COLO829 (cell line): ENCODE data around the gene RTKN.

Experiments
- DNase-seq: peaks from one replicate; pipeline ENCODE4 v3.0.0; 2012; ENCODE audit warnings: low spot score

RTKN gene

DNA sequence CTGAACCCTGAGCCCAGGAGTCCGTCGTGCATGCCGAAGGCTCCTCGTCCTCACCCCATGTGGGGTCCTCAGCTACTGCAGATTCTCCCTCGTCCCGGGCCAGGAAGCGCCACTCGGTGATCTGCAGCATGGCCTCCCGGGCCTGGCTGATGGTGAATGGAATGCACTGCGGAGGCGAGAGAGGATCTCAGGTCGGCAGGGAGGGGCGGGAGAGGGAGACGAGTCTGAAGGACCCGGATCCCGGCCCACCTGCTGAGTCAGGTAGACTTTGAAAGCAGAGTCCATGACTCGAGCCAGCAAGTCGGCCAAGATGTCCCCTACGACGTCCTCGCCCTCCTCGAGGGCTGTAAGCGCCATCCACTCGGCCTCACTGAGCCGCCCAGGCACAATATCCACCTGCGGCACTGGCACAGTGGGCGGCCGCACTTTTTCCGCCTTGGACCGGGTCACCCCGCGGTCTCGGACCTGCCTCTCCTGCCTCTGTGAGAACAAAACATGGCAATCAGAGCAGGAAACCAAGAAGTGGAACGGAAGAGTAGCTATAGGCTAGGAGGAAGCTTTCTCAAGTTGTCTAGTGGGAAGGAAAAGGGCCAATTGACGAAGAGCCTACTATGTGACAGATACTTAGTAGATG, 25.9 kb downstream of the RTKN start:
- no peak for DNase-seq

GRCh38 chr2:74414881-74415761, 26.6 kb downstream of the RTKN start:
- DNase-seq, result no peak

GRCh38 chr2:74414441-74414840, 27.3 kb downstream of the RTKN start:
- no peak for DNase-seq

GRCh38 chr2:74413001-74413698, 28.6 kb downstream of the RTKN start:
- no peak for DNase-seq

DNA sequence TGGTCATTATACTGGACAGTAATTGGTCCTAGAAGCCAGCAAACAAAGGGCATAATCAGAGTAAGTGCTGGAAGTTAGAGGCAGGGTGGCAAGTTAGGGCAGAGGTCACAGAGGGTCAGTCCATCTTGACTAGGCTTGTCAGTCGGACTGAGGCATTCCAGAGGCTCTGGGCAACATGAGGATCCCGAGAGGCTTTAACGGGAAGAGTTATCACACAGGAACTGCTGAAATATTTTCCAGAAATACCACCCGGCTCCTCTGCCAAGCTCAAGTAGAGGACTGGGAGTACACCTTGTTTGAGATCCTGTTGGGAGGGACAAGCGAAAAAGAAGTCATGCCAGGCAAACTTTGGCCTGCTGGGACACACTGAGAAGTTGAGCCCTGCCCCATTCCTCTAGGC, 34.1 kb downstream of the RTKN start:
- no peak for DNase-seq

DNA sequence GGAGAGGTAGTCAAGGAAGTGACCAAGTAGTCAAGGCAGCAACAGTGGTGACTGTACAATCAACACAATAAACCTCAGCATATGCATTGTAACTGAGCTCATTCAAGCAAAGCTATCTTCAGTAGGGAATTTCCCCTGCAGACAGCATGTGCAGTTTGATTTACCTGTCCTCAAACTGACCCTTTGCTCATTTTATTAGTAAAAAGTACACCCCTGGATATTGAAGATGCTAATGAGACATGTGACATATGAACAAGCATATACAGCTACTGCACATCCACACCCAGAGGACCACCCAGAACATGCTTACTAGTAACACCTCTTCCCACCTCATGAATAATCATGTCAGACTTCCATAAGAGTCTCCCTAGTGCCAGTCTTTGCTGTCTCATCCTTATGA, 35.7 kb downstream of the RTKN start:
- no peak for DNase-seq

- DNase-seq, result no peak
These were observed 39.8 kb downstream of the RTKN start for GRCh38 chr2:74401891-74402290.

GRCh38 chr2:74399785-74400184, 42.0 kb downstream of the RTKN start:
- peak; percentile 37 for DNase-seq

- no peak for DNase-seq
These were observed 45.6 kb downstream of the RTKN start for GRCh38 chr2:74396149-74396548.

GRCh38 chr2:74393525-74393924, 48.2 kb downstream of the RTKN start:
- DNase-seq, result no peak

GRCh38 chr2:74392449-74392743, 49.3 kb downstream of the RTKN start:
- DNase-seq, result no peak

- peak; percentile 98 for DNase-seq
These were observed 49.9 kb downstream of the RTKN start for GRCh38 chr2:74391580-74392448.

GRCh38 chr2:74391209-74391579, 50.5 kb downstream of the RTKN start:
- peak; percentile 32 for DNase-seq

GRCh38 chr2:74390606-74391005, 51.1 kb downstream of the RTKN start:
- no peak for DNase-seq

GRCh38 chr2:74387346-74387745, 54.4 kb downstream of the RTKN start:
- DNase-seq, result no peak

DNA sequence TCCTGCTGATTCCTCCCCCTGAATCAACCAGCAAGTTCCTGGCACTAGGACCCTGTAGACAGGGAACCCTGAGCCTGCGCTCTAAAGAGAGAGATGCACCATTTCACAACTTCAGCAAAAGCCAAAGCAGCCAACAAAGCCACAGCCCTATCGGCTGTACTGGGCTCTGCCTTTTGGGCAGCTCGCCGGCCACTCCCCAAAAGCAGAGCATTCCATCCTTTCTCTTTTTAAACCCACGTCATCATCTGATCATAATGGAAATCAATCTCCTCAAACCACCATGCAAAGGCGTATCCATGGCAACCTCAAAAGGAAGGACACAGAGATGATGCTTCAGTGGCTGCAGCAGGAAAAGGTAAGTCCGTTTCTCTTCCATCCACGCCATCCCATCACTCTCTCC, 56.3 kb downstream of the RTKN start:
- no peak for DNase-seq

DNA sequence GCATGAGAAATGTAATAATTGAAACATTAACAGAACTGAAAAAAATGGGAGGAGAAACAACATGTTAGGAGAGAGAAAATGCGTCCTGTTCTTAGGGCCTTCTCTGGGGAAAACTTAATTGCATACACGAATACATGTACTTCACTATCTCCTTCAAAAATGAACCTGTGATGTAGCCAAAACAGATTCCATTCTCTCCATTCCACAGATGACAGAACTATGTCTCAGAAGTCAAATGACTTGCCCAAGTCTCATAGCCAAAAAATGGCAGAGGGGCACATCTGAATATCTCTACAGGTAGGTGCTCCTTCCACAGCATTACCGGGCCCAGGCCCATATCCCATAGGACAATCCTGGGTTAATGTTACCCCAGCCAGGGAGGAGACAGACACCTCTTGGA, 57.7 kb downstream of the RTKN start:
- DNase-seq, result no peak

GRCh38 chr2:74383254-74383653, 58.5 kb downstream of the RTKN start:
- DNase-seq, result no peak

GRCh38 chr2:74381751-74382150, 60.0 kb downstream of the RTKN start:
- peak; percentile 23 for DNase-seq

DNA sequence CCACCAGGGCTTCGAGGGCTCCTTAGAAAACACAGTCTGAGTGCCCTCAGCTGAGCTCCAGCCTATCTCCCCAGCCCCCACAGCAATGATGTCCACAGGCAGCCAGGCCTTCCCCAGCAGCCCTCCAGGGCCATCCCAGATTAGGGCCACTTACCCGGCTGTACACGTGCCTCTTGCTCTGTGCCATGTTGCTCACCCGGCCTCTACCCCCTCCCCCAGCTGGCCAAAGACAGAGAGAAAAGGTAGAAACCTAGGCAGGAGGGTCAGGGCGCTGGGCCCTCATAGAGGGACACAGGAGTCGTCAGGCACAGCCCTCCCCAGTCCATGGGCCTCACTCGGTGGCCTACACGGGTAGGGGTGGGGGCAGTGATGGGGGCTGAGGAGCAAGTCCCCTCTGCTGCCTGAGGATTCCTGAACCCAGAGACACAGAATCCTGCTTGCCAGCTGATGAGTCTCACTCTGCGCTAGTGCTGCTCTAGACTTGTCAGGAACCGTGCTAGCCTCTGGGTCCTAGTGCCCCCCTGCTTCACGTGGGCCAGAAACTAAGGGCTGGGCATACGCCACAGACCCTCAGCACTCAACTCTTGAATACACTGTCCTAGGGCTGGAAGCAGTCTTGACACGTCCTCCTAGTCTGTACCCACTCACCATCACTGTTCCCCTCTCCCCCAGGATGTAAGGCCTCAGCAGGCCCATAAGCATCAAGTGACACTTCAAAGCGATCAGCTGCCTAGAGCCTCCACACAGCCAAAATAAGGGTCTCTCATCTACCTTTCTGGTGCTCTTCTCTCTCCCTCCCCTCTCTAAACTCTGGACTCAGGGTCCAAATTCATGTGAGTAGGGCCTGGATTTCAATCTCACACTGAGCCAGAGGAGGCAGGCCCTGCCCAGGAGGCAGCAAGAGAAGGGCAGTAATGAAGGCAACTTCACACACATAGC, 61.6 kb downstream of the RTKN start, which contains the start of gene DCTN1:
Gene DCTN1 (minus strand): TSS at position 461 of the 939 bp plus-strand sequence. CDS start 274 bp downstream, at position 187.
- peak; percentile 66 for DNase-seq

DNA sequence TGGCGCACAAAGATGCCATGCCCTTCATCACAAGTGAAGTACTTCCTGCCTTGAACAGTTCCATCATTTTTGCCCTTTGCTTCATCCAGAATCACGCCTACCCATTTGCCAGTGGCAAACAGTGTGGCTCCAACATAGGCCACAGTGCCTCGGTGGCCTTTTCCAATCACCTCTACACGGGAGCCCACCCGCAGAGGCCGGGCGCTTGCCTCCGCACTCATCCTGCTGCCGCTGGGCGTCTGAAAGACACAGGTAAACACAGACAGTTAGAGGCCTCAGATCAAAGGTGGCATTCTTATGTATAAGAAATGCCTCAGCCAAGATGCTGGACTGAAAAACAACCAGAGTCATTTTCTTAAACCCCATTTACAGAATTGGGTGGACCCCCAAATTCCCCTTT, 63.7 kb downstream of the RTKN start:
- DNase-seq, result no peak
